ENCODE data around the gene SPG21. TPM values are rescaled to one million over a fixed set of nuclear protein-coding genes. Genes with fewer than 3 reads are reported as not detected.

Gene SPG21
- total and polyA plus RNA-seq, 2 of the 13 experiments (the other 11 are each of a cell fraction or from before 2014, with no cell fraction given), result 36.7 to 42.4 TPM

DNA sequence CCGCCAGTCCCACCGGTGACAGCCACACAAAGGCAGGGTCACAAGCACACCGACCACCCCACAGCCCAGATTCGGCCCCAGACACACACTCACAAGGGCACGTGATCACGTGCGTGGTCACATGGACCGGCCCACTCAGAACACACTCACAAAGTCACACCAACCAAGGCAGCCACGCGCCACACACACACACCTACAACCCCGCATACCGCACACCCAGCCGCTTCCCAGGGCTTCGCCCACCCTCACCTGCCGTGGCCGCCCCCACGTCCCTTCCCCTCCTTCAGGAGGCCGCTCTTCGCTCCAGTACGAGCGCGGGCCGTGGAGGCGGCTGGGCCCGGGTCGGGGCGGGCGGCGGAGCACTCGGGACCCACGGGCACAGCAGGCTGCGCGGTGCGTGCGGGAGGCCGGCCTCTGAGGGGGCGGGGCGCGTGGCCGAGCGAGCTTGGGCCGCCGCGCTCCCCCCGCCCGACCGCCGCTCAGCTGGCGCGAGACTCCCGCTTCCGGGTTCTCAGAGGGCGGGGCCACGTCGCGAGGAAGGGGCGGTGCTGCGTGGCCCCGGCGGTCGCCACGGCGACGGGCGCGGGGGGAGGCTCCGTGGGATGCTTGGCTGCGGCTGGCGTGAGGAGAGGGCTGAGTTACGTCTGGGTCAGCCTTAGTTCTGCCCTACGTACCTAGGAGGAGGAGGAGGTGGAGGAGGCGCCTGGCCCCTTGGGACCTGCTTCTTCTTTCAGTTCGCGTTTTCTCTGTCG, at the start of gene SPG21 (continued):
- peak; percentile 77 for TF ChIP-seq ZNF574 (CRISPR knock-in tag; IDR thresholded peaks at IDR 0.05)
- TF ChIP-seq U2AF2 (IDR thresholded peaks at IDR 0.05; ENCODE audit: low read depth, low read length), result 0 out of 2 replicates have a peak, but pooled peaks have one; percentile 69
- peak; percentile 67; the same call in 1 of the 2 replicates for TF ChIP-seq KLF15 (CRISPR knock-in tag; IDR thresholded peaks at IDR 0.05; ENCODE audit: borderline replicate concordance)
- 0 out of 2 replicates have a peak, but pooled peaks have one; percentile 23 for TF ChIP-seq TGIF2 (CRISPR knock-in tag; IDR thresholded peaks at IDR 0.05)
- TF ChIP-seq CEBPG (CRISPR knock-in tag; IDR thresholded peaks at IDR 0.05), result no peak
- TF ChIP-seq NKX3-1 (CRISPR knock-in tag; IDR thresholded peaks at IDR 0.05), result 0 out of 2 replicates have a peak, but pooled peaks have one; percentile 55
- peak; percentile 46; the same call in 1 of the 2 replicates for TF ChIP-seq ZNF768 (CRISPR knock-in tag; IDR thresholded peaks at IDR 0.05)
- TF ChIP-seq MXI1 (IDR thresholded peaks at IDR 0.05; ENCODE audit: borderline replicate concordance, low read depth, low read length), result peak; percentile 93; the same call in 2 of the 3 replicates
- TF ChIP-seq IRF2 (CRISPR knock-in tag; IDR thresholded peaks at IDR 0.05), result peak; percentile 46; the same call in 1 of the 2 replicates
- peak; percentile 93; the same call in 1 of the 2 replicates for TF ChIP-seq SMAD1 (CRISPR knock-in tag; IDR thresholded peaks at IDR 0.05; ENCODE audit: borderline replicate concordance, low read depth)
- peak; percentile 80 for TF ChIP-seq ASH2L (IDR thresholded peaks at IDR 0.05; ENCODE audit: insufficient read length, low read depth, low read length)
- no peak for TF ChIP-seq PCBP1 (IDR thresholded peaks at IDR 0.05; ENCODE audit: borderline replicate concordance, low read depth, low read length)
- no peak for TF ChIP-seq MZF1 (CRISPR knock-in tag; IDR thresholded peaks at IDR 0.05; ENCODE audit: borderline replicate concordance)
- TF ChIP-seq NFKB2 (CRISPR knock-in tag; IDR thresholded peaks at IDR 0.05; ENCODE audit: borderline replicate concordance), result peak; percentile 73; the same call in 1 of the 2 replicates
- TF ChIP-seq POLR2G (IDR thresholded peaks at IDR 0.05; ENCODE audit: low read depth, low read length), result peak; percentile 53
- TF ChIP-seq ZNF431 (CRISPR knock-in tag; IDR thresholded peaks at IDR 0.05; ENCODE audit: borderline replicate concordance, low read depth), result peak; percentile 58; the same call in 1 of the 2 replicates
- TF ChIP-seq MLX (CRISPR knock-in tag; IDR thresholded peaks at IDR 0.05), result peak; percentile 28; the same call in 1 of the 2 replicates
- TF ChIP-seq, protein P1, sequence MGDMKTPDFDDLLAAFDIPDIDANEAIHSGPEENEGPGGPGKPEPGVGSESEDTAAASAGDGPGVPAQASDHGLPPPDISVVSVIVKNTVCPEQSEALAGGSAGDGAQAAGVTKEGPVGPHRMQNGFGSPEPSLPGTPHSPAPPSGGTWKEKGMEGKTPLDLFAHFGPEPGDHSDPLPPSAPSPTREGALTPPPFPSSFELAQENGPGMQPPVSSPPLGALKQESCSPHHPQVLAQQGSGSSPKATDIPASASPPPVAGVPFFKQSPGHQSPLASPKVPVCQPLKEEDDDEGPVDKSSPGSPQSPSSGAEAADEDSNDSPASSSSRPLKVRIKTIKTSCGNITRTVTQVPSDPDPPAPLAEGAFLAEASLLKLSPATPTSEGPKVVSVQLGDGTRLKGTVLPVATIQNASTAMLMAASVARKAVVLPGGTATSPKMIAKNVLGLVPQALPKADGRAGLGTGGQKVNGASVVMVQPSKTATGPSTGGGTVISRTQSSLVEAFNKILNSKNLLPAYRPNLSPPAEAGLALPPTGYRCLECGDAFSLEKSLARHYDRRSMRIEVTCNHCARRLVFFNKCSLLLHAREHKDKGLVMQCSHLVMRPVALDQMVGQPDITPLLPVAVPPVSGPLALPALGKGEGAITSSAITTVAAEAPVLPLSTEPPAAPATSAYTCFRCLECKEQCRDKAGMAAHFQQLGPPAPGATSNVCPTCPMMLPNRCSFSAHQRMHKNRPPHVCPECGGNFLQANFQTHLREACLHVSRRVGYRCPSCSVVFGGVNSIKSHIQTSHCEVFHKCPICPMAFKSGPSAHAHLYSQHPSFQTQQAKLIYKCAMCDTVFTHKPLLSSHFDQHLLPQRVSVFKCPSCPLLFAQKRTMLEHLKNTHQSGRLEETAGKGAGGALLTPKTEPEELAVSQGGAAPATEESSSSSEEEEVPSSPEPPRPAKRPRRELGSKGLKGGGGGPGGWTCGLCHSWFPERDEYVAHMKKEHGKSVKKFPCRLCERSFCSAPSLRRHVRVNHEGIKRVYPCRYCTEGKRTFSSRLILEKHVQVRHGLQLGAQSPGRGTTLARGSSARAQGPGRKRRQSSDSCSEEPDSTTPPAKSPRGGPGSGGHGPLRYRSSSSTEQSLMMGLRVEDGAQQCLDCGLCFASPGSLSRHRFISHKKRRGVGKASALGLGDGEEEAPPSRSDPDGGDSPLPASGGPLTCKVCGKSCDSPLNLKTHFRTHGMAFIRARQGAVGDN (CRISPR knock-in tag; IDR thresholded peaks at IDR 0.05), result peak; percentile 82
- TF ChIP-seq DNMT3B (CRISPR knock-in tag; conservative IDR thresholded peaks at IDR 0.05), result no peak
- 0 out of 2 replicates have a peak, but pooled peaks have one; percentile 42 for TF ChIP-seq ZBTB42 (CRISPR knock-in tag; IDR thresholded peaks at IDR 0.05)
- TF ChIP-seq SIX4 (CRISPR knock-in tag; IDR thresholded peaks at IDR 0.05), result no peak
